ENCODE data around the gene DYNLL1.
A peak's percentile ranks its signal among the peaks of the same experiment; 100 is the strongest.

The DYNLL1 gene

GRCh38 chr12:120466560-120467315 lies 29.2 kb upstream of the DYNLL1 start:
- H3K4me3 ChIP-seq (ENCODE audit: low read depth, low read length) = peak overlapping the region; percentile 93
- TF ChIP-seq MYC (IDR thresholded peaks at IDR 0.05; ENCODE audit: low read depth, low read length) (no peak), CTCF (IDR thresholded peaks at IDR 0.05; ENCODE audit: low read depth, low read length) (peak; percentile 64)
- peak; percentile 78 for DNase-seq (ENCODE audit: low read depth)

GRCh38 chr12:120467439-120467838 lies 28.5 kb upstream of the DYNLL1 start:
- TF ChIP-seq CTCF (IDR thresholded peaks at IDR 0.05; ENCODE audit: low read depth, low read length) = no peak
- TF ChIP-seq POLR2A (IDR thresholded peaks at IDR 0.05; ENCODE audit: extremely low read depth, insufficient read length) = no peak
- TF ChIP-seq MAX (IDR thresholded peaks at IDR 0.05; ENCODE audit: low read depth, low read length) = no peak
- no peak for TF ChIP-seq MYC (IDR thresholded peaks at IDR 0.05; ENCODE audit: low read depth, low read length)
- DNase-seq (ENCODE audit: low read depth) = no peak
- peak overlapping the region; percentile 93 for H3K4me3 ChIP-seq (ENCODE audit: low read depth, low read length)

GRCh38 chr12:120468325-120468820 lies 27.5 kb upstream of the DYNLL1 start:
- DNase-seq (ENCODE audit: low read depth) = peak; percentile 88
- TF ChIP-seq CTCF (IDR thresholded peaks at IDR 0.05; ENCODE audit: low read depth, low read length) (no peak), MAX (IDR thresholded peaks at IDR 0.05; ENCODE audit: low read depth, low read length) (no peak), MYC (IDR thresholded peaks at IDR 0.05; ENCODE audit: low read depth, low read length) (no peak), POLR2A (IDR thresholded peaks at IDR 0.05; ENCODE audit: extremely low read depth, insufficient read length) (no peak)
- H3K4me3 ChIP-seq (ENCODE audit: low read depth, low read length) = peak overlapping the region; percentile 93

DNA sequence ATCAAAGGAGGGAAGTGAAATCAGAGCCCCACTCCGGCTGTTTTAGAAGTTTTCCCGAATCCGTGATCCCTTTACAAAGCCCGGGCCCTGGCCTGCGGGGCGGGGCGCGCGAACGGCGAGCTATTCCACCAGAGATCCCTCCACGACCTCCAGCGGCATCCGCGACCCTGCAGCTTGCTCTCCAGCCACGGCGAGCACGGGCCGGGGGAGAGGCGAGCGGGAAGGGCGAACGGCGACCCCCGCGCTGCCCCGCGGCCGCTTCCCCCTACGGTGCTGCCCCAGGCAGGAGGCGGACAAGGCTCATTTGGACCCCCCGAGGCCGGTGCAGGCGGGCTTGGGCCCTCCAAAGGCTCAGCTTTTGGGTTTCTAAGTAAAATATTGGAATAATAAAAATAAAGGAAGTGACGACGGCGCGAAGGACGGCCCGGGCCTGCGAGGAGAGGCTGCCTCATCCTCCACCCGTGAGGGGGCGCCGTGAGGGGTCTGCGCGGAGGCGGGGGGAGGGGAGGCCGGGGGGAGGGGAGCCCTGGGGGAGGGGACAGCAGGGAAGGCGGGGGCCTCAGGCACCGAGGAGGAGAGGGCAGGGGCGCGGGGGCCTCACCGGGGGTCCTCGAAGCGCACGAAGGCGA lies 27.0 kb upstream of the DYNLL1 start:
- TF ChIP-seq MAX (IDR thresholded peaks at IDR 0.05; ENCODE audit: low read depth, low read length) = no peak
- peak; percentile 24 for TF ChIP-seq CTCF (IDR thresholded peaks at IDR 0.05; ENCODE audit: low read depth, low read length)
- TF ChIP-seq POLR2A (IDR thresholded peaks at IDR 0.05; ENCODE audit: extremely low read depth, insufficient read length) = no peak
- no peak for TF ChIP-seq MYC (IDR thresholded peaks at IDR 0.05; ENCODE audit: low read depth, low read length)
- peak overlapping the region; percentile 93 for H3K4me3 ChIP-seq (ENCODE audit: low read depth, low read length)
- no peak for DNase-seq (ENCODE audit: low read depth)

DNA sequence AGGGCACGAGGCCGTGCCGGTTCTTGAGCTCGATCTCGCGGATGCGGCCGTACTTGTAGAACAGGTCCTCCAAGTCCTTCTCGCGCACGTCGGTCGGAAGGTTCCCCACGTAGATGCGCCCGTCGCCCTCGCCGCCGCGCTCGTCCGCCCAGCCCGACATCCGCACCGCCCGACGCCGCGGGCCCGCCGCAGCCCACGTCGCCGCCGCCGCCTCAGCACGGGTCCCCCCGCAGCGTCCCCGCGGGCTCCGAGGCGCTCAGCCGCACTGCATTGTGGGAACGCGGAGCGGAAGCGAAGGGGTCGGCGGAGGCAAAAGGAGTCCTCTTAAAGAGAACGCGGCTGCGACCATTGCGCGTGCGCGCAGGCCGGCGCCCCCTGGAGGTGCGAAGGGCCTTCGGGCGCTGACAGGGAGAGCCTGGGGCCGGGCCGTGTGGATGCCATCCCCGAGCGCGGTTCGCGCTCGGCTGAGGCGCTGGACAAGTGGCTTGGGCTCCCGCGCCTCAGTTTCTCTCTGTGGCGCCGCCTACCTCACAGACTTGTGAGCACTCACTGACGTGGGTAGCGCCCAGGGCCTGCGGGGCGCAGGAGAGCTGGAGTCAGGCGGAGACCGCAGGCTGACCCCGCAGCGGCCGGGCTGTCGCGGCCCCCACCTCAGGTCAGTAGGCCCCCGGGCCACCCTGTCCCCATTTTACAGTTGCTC lies 26.3 kb upstream of the DYNLL1 start, which contains the start of gene SRSF9:
TSS of gene SRSF9 (minus strand) at position 299 of the 700 bp plus-strand sequence. CDS start at position 160, 139 bp downstream.
- peak within 1 kb of the TSS; percentile 93 for H3K4me3 ChIP-seq (ENCODE audit: low read depth, low read length)
- peak; percentile 99 for DNase-seq (ENCODE audit: low read depth)
- TF ChIP-seq MAX (IDR thresholded peaks at IDR 0.05; ENCODE audit: low read depth, low read length) (peak; percentile 74), POLR2A (IDR thresholded peaks at IDR 0.05; ENCODE audit: extremely low read depth, insufficient read length) (peak; percentile 92), CTCF (IDR thresholded peaks at IDR 0.05; ENCODE audit: low read depth, low read length) (peak; percentile 91), MYC (IDR thresholded peaks at IDR 0.05; ENCODE audit: low read depth, low read length) (peak; percentile 63)
